ENCODE measurements around the gene SNORC. TPM values are rescaled to one million over a fixed set of nuclear protein-coding genes. Genes with fewer than 3 reads are reported as not detected.

Gene SNORC
- total RNA-seq, 1 donor from 2014 or later = 3.1 TPM

- Histone ChIP-seq H3K79me2 (ENCODE audit: insufficient read depth, low read length) (no peaks in the 10 kb centered on the region), H3K27me3 (ENCODE audit: insufficient read depth, low read length) (no peaks in the 10 kb centered on the region), H3K27ac (ENCODE audit: low read depth, low read length) (no peak overlapping the region), H3K36me3 (ENCODE audit: insufficient read depth, low read length) (no peaks in the 10 kb centered on the region), H4K20me1 (ENCODE audit: insufficient read depth, low read length) (no peaks in the 10 kb centered on the region), H3K9ac (ENCODE audit: low read length) (no peak overlapping the region), H3K4me3 (ENCODE audit: insufficient read depth, low read depth, low read length) (no peak overlapping the region), H3K9me3 (ENCODE audit: insufficient read depth, low read depth, low read length) (no peaks in the 10 kb centered on the region), H2AFZ (ENCODE audit: low read depth, low read length) (no peak overlapping the region), H3K4me2 (ENCODE audit: low read length) (no peak overlapping the region), H3K4me1 (ENCODE audit: insufficient read depth, low read length) (no peaks in the 10 kb centered on the region)
- H3K4me3 Mint-ChIP-seq (ENCODE audit: unreplicated experiment) = peak overlapping the region; percentile 37
- DNase-seq (ENCODE audit: low read depth) (no peak), FAIRE-seq (no peak)
- H3K36me3 Mint-ChIP-seq (ENCODE audit: low read depth, unreplicated experiment) = peaks cover 8% of the 10 kb centered on the region
- H3K27ac Mint-ChIP-seq (ENCODE audit: unreplicated experiment) = peak overlapping the region; percentile 53
- TF ChIP-seq EZH2 (IDR thresholded peaks at IDR 0.05; ENCODE audit: insufficient read depth, low read length) = no peak
- TF ChIP-seq CTCF (IDR thresholded peaks at IDR 0.05; ENCODE audit: insufficient read depth, low read depth, low read length) = no peak
- H3K9me3 Mint-ChIP-seq (ENCODE audit: unreplicated experiment) = no peaks in the 10 kb centered on the region
- H3K4me1 Mint-ChIP-seq (ENCODE audit: low read depth, unreplicated experiment) = peaks cover 9% of the 10 kb centered on the region
- H3K27me3 Mint-ChIP-seq (ENCODE audit: low read depth, unreplicated experiment) = no peaks in the 10 kb centered on the region
Measured at GRCh38 chr2:232869138-232870017, 686 bp upstream of the SNORC start.

- peaks cover 8% of the 10 kb centered on the region for H3K36me3 Mint-ChIP-seq (ENCODE audit: low read depth, unreplicated experiment)
- Histone ChIP-seq H2AFZ (ENCODE audit: low read depth, low read length) (no peak overlapping the region), H3K27ac (ENCODE audit: low read depth, low read length) (no peak overlapping the region), H3K79me2 (ENCODE audit: insufficient read depth, low read length) (no peaks in the 10 kb centered on the region), H3K36me3 (ENCODE audit: insufficient read depth, low read length) (no peaks in the 10 kb centered on the region), H3K9ac (ENCODE audit: low read length) (no peak overlapping the region), H3K4me2 (ENCODE audit: low read length) (no peak overlapping the region), H4K20me1 (ENCODE audit: insufficient read depth, low read length) (no peaks in the 10 kb centered on the region), H3K4me1 (ENCODE audit: insufficient read depth, low read length) (no peaks in the 10 kb centered on the region), H3K27me3 (ENCODE audit: insufficient read depth, low read length) (no peaks in the 10 kb centered on the region), H3K9me3 (ENCODE audit: insufficient read depth, low read depth, low read length) (no peaks in the 10 kb centered on the region), H3K4me3 (ENCODE audit: insufficient read depth, low read depth, low read length) (no peak overlapping the region)
- peaks cover 9% of the 10 kb centered on the region for H3K4me1 Mint-ChIP-seq (ENCODE audit: low read depth, unreplicated experiment)
- H3K4me3 Mint-ChIP-seq (ENCODE audit: unreplicated experiment) = no peak overlapping the region
- H3K27ac Mint-ChIP-seq (ENCODE audit: unreplicated experiment) = no peak overlapping the region
- DNase-seq (ENCODE audit: low read depth) = no peak
- H3K9me3 Mint-ChIP-seq (ENCODE audit: unreplicated experiment) = no peaks in the 10 kb centered on the region
- no peak for FAIRE-seq
- H3K27me3 Mint-ChIP-seq (ENCODE audit: low read depth, unreplicated experiment) = peaks cover 10% of the 10 kb centered on the region
- TF ChIP-seq CTCF (IDR thresholded peaks at IDR 0.05; ENCODE audit: insufficient read depth, low read depth, low read length) (no peak), EZH2 (IDR thresholded peaks at IDR 0.05; ENCODE audit: insufficient read depth, low read length) (no peak)
Measured at GRCh38 chr2:232870766-232871371, 805 bp downstream of the SNORC start.
